ENCODE results near the gene SKI. TPM values are rescaled to one million over a fixed set of nuclear protein-coding genes. Genes with fewer than 3 reads are reported as not detected.

The SKI gene
- total and polyA plus RNA-seq, 9 of the 15 experiments (the other 6 are each of a cell fraction or from before 2014, with no cell fraction given) = 0.10 to 60.5 (median 4.6) TPM

- TF ChIP-seq PKNOX1 (IDR thresholded peaks at IDR 0.05) (no peak), SREBF2 (CRISPR knock-in tag; IDR thresholded peaks at IDR 0.05) (no peak), FOXJ2 (tag; IDR thresholded peaks at IDR 0.05) (no peak), HBP1 (CRISPR knock-in tag; IDR thresholded peaks at IDR 0.05) (no peak), SREBF1 (IDR thresholded peaks at IDR 0.05; ENCODE audit: borderline replicate concordance, low read depth, low read length) (no peak), ZKSCAN3 (CRISPR knock-in tag; IDR thresholded peaks at IDR 0.05) (no peak), TRIM24 (IDR thresholded peaks at IDR 0.05) (no peak), RAD21 (CRISPR knock-in tag; conservative IDR thresholded peaks at IDR 0.05 in 1 of 2, IDR thresholded peaks at IDR 0.05 in 1 of 2) (no peak), CBX2 (IDR thresholded peaks at IDR 0.05; ENCODE audit: insufficient read depth, low read length, poor library complexity, severe bottlenecking) (no peak), ZC3H8 (IDR thresholded peaks at IDR 0.05) (no peak), CSDE1 (IDR thresholded peaks at IDR 0.05) (no peak), ZNF668 (CRISPR knock-in tag; IDR thresholded peaks at IDR 0.05) (no peak), ZBTB11 (CRISPR knock-in tag; IDR thresholded peaks at IDR 0.05) (no peak), HEY1 (CRISPR knock-in tag; IDR thresholded peaks at IDR 0.05; ENCODE audit: borderline replicate concordance) (no peak), ZNF212 (CRISPR knock-in tag; IDR thresholded peaks at IDR 0.05) (no peak), NFXL1 (CRISPR knock-in tag; IDR thresholded peaks at IDR 0.05) (no peak), GABPB1 (CRISPR knock-in tag; IDR thresholded peaks at IDR 0.05) (no peak)
- Histone ChIP-seq H3K9ac (ENCODE audit: insufficient read depth in 1 of 2, low read depth in 2 of 2, low read length in 2 of 2) (peak overlapping the region in 1 of 2 experiments; percentile 40; a peak in 2 of 4 replicates), H3K27me3 (ENCODE audit: control insufficient read depth in 2 of 2, insufficient read depth in 2 of 2, low read length in 2 of 2) (no peaks in the 10 kb centered on the region), H3K27ac (ENCODE audit: extremely low read depth, low read depth, low read length) (no peak overlapping the region), H3K4me1 (replicated peaks in 1 of 2; ENCODE audit: control insufficient read depth in 2 of 2, insufficient read depth in 2 of 2, low read length in 2 of 2) (peaks cover 0 to 80% of the 10 kb centered on the region in 2 experiments; a peak in 3 of 5 replicates), H4K20me1 (replicated peaks; ENCODE audit: control insufficient read depth, insufficient read depth, low read length) (peaks cover 39% of the 10 kb centered on the region), H3K4me3 (no peak overlapping the region), H3K4me2 (ENCODE audit: insufficient read depth, low read length) (no peak overlapping the region), H2AFZ (ENCODE audit: low read depth, low read length) (no peak overlapping the region), H3K9me1 (ENCODE audit: control insufficient read depth, insufficient read depth, low read length) (peaks cover 7% of the 10 kb centered on the region), H3K79me2 (ENCODE audit: control insufficient read depth, insufficient read depth, low read length) (peaks cover 87% of the 10 kb centered on the region), H3K9me3 (replicated peaks; ENCODE audit: control insufficient read depth, insufficient read depth, low read depth, low read length) (no peaks in the 10 kb centered on the region), H3K36me3 (ENCODE audit: control insufficient read depth, insufficient read depth, low read length) (peaks cover 13% of the 10 kb centered on the region; the same call in 2 of the 3 replicates)
- DNase-seq (ENCODE audit: extremely low read depth in 1 of 4, low spot score in 3 of 4) = no peak
- 91% methylated on average over 12 of the region's 12 CpGs for WGBS (ENCODE audit: insufficient coverage, low coverage, missing lambda C conversion rate)
- FAIRE-seq = no peak
- in situ Hi-C loops (cut with MboI) = loop anchor here (5.0 kb wide), 1 partner anchor 51 kb away; no protein-coding TSS in a partner anchor
- POLR2A ChIA-PET = interaction anchor here (1.0 to 1.1 kb wide), 2 partner anchors 13 to 21 kb away, joined by 3 read pairs; no protein-coding TSS in a partner anchor
- ATAC-seq = no peak
- intact Hi-C loops (cut with micrococcal nuclease) = no loop called here
- BruUV-seq (replicated peaks) = no TSS peak
- CTCF ChIA-PET (ENCODE audit: low intra/inter-chr PET ratio) = no interaction called here
Measured at GRCh38 chr1:2298685-2299084, 70.6 kb downstream of the SKI start.

Data from K562 (cell line).